BJ (cell line): ENCODE data around the gene ZCCHC24. TPM values are rescaled to one million over a fixed set of nuclear protein-coding genes. Genes with fewer than 3 reads are reported as not detected.
"Not testable (repeated sequence)": the region's sequence is repeated elsewhere in the genome, so short reads cannot be mapped to it uniquely, and the experiment has no call there.

Experiments used
- CTCF ChIA-PET: fragments of 350-600 bp; formaldehyde crosslinking; extraction: SDS; loops from one replicate; lab custom pipeline; 2021; ENCODE audit warnings: antibody characterized with exemption, inconsistent platforms; lab: Yijun Ruan, JAX
- POLR2A ChIA-PET: fragments of 300-600 bp; sonication (Branson Sonifier 250); formaldehyde crosslinking; extraction: SDS; loops from one replicate; lab custom pipeline; 2021; ENCODE audit warnings: antibody characterized with exemption; lab: Charles Lee
- DNase-seq: peaks from one replicate; pipeline ENCODE4 v3.0.0-alpha.2; 2011; ENCODE audit warnings: low read depth
- H3K27me3 ChIP-seq: 2 replicates; pipeline ENCODE4 v1.6.0; 2011; ENCODE audit warnings: low read length; ENCODE audit not compliant: control insufficient read depth, insufficient read depth
- H3K36me3 ChIP-seq: 2 replicates; pipeline ENCODE4 v1.5.1; 2011; ENCODE audit warnings: low read length; ENCODE audit not compliant: control insufficient read depth, insufficient read depth
- H3K4me3 ChIP-seq: 2 replicates; pipeline ENCODE4 v1.5.1; 2011; ENCODE audit warnings: low read depth, mild to moderate bottlenecking, control low read depth, low read length
- polyA plus RNA-seq: library from polyadenylated mRNA; depleted of rRNA; stranded (reverse); fragments of >200 nt; gene quantifications from 2 replicates; pipeline ENCODE4 v1.2.3, GENCODE V29; 2011; rRNA removed
- TF ChIP-seq, protein P1 (sequence below): IDR thresholded peaks from 2 replicates; pipeline ENCODE4 v1.5.1; 2011; ENCODE audit warnings: low read depth, mild to moderate bottlenecking, control low read depth, inconsistent platforms, low read length, moderate library complexity; ENCODE audit not compliant: insufficient read depth

The ZCCHC24 gene
- polyA plus RNA-seq, 1 experiment = 49.1 TPM

DNA sequence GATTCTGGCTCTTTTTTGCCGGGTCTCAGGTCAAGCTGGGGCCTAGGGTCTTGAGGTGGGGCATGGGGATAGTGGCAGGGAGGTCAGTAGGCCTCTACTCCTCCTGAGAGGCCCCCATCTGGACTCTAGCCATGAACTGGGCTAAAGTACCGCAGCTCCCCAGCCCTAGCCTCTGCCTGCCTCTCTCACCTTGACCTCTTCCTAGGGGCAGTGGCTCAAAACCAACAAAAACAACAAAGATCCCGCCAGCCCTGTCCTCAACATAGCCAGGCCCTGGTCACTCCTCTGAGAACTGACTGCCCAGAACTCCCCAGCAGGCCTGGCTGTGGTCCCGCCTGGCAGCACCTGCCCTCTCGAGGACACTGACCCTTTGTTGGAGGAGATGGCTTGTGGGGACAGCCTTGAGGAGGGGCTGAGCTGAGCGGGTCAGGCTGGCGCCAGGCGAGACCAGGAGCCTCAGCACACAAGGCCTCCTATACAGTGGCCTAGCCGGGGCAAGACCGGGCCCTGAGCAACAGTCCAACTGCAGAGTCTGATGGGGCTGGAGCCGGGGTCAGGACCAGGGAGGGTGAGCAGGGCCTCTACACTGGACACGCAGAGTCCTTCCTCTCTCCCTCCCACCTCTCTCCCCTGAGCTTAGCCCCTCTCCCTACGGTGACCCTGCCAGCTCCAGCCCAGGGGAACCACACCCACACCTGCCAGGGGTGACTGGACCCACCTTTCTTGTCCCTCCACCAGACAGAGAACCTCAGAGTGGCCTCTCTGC, 109.8 kb downstream of the ZCCHC24 start:
- CTCF ChIA-PET = interaction anchor here (1.4 to 2.4 kb wide), 2 partner anchors 10 to 18 kb away, joined by 5 to 7 read pairs; no protein-coding TSS in a partner anchor
- no peaks in the 10 kb centered on the region for H3K27me3 ChIP-seq
- no peak overlapping the region for H3K4me3 ChIP-seq
- TF ChIP-seq, protein P1, sequence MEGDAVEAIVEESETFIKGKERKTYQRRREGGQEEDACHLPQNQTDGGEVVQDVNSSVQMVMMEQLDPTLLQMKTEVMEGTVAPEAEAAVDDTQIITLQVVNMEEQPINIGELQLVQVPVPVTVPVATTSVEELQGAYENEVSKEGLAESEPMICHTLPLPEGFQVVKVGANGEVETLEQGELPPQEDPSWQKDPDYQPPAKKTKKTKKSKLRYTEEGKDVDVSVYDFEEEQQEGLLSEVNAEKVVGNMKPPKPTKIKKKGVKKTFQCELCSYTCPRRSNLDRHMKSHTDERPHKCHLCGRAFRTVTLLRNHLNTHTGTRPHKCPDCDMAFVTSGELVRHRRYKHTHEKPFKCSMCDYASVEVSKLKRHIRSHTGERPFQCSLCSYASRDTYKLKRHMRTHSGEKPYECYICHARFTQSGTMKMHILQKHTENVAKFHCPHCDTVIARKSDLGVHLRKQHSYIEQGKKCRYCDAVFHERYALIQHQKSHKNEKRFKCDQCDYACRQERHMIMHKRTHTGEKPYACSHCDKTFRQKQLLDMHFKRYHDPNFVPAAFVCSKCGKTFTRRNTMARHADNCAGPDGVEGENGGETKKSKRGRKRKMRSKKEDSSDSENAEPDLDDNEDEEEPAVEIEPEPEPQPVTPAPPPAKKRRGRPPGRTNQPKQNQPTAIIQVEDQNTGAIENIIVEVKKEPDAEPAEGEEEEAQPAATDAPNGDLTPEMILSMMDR = no peak
- H3K36me3 ChIP-seq = no peaks in the 10 kb centered on the region
- POLR2A ChIA-PET = no interaction called here
- no peak for DNase-seq

DNA sequence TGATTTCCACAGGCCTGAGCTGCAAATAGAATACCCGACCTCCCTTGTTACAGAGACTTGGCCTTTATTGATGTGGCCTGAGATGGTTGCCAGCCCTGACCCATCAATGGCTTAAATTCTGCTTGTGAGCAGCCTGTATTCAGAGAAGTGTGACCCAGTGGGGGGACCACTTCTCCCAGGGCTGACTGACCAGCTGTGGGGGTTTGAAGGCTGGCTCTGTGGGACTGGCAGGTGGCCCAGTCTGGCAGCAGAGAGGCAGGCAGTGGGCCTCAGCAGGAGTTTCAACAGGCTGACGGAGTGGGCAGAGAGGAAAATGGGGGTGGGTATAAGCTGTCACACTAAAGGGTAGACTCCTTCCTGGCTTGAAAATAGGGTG, 110.3 kb downstream of the ZCCHC24 start:
- ChIA-PET CTCF (interaction anchor here (1.0 to 2.4 kb wide), 5 partner anchors 9 to 17 kb away, joined by 3 to 7 read pairs (median 5); no protein-coding TSS in a partner anchor), POLR2A (no interaction called here)
- Histone ChIP-seq H3K27me3 (no peaks in the 10 kb centered on the region), H3K36me3 (no peaks in the 10 kb centered on the region), H3K4me3 (no peak overlapping the region)
- TF ChIP-seq, protein P1 = no peak
- no peak for DNase-seq

DNA sequence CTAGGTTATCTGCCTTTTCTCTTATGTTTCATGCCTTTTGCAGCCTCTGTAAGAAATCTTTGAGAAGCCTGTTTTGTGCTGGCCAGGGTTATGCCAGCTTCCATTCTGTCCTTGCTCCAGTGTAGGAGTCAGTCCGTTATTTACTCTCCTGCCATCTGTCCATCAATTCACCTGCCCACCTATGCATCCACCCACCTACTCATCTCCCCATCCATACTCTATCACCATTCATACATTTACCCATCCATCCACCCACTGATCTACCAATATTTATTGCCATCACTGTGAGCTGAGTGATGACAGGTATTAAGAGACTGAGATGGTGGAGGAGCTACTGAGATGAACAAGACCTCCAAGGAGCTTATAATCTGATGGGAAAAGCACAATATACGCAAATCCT, 110.9 kb downstream of the ZCCHC24 start:
- ChIA-PET POLR2A (no interaction called here), CTCF (interaction anchor here (0.6 to 2.4 kb wide), 6 partner anchors 10 to 1226 kb away, joined by 3 to 7 read pairs (median 4); no protein-coding TSS in a partner anchor)
- Histone ChIP-seq H3K4me3 (no peak overlapping the region), H3K36me3 (no peaks in the 10 kb centered on the region), H3K27me3 (no peaks in the 10 kb centered on the region)
- no peak for DNase-seq
- TF ChIP-seq, protein P1 = no peak

DNA sequence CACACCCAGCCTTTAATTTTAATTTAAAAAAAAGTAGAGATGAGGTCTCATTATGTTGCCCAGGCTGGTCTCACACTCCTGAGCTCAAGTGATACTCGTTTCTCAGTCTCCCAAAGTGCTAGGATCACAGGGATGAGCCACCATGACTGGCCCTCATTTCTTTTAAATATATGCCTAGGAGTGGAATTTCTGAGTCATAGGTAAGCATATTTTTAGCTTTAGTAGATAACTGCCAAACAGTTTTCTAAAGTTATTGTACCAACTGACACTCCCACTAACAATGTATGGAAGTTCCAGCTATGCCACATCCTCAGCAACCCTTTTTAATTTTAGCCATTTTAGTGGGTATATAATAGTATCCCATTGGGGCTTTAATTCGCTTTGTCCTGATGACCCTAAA, 111.9 kb downstream of the ZCCHC24 start:
- TF ChIP-seq, protein P1 = no peak
- POLR2A ChIA-PET = interaction anchor here (0.6 kb wide), 1 partner anchor 115 kb away, joined by 13 read pairs; no protein-coding TSS in a partner anchor
- CTCF ChIA-PET = interaction anchor here (1.0 to 2.0 kb wide), 3 partner anchors 10 to 15 kb away, joined by 3 to 7 read pairs (median 4); no protein-coding TSS in a partner anchor
- H3K27me3 ChIP-seq = no peaks in the 10 kb centered on the region
- DNase-seq = no peak
- H3K4me3 ChIP-seq = no peak overlapping the region
- H3K36me3 ChIP-seq = no peaks in the 10 kb centered on the region

DNA sequence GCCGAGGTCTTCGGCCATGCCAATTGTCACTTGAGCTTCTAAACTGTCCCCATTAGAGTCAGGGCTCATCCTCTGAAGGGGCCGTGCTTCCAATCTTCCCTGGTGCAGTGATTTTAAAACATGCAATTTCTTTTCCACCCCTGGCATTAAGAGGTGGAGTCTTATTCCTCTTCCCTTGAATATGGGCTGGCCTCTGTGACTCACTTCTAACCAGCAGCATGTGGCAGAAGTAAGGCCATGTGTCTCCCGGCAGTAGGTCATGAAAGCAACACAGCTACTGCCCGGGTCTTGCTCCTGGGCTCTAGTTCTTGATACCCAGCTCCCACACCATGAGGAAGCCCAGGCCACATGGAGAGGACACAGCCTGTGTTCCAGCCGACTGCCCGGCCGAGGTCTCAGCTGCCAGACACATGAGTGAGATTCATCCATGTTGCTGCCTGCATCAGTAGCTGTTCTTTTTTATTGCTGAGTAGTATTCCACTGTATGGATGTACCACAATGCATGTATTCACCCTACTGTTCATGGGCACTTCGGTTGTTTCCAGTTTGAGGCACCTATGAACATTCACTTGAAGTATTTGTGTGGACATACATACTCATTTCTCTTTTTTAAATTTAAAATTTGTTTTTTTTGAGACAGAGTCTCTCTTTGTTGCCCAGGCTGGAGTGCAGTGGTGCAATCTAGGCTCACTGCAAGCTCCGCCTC, 112.7 kb downstream of the ZCCHC24 start:
- H3K36me3 ChIP-seq, DNase-seq, H3K27me3 ChIP-seq, H3K4me3 ChIP-seq: not testable (repeated sequence)
- ChIA-PET POLR2A (interaction anchor here (0.6 kb wide), 1 partner anchor 114 kb away, joined by 13 read pairs; no protein-coding TSS in a partner anchor), CTCF (interaction anchor here (1.0 to 1.2 kb wide), 2 partner anchors 11 to 12 kb away, joined by 3 to 4 read pairs; no protein-coding TSS in a partner anchor)

Other genes with a start within 250 kb of the ZCCHC24 start
- 43.4 and 73.9 TPM in 2 replicates for gene PPIF, start 98.2 kb downstream of the ZCCHC24 start, polyA plus RNA-seq
- gene EIF5AL1, start 66.9 kb upstream of the ZCCHC24 start, polyA plus RNA-seq = 0.23 and 0.64 TPM in 2 replicates
- not detected in 2 replicates for gene SFTPA2, start 114.8 kb upstream of the ZCCHC24 start, polyA plus RNA-seq
- gene SFTPA1, start 165.3 kb upstream of the ZCCHC24 start, polyA plus RNA-seq = not detected in 2 replicates